PFSK-1 (cell line): ENCODE results near the gene NOC2L.

Source experiments
- FOXP2 ChIP-seq: optimal IDR thresholded peaks from 2 replicates; pipeline ENCODE3; 2011; ENCODE audit warnings: borderline replicate concordance, control low read depth, inconsistent platforms; ENCODE audit not compliant: insufficient read depth; ENCODE audit errors: extremely low read length, extremely low read depth
- POLR2AphosphoS5 ChIP-seq: IDR thresholded peaks from 2 replicates; pipeline ENCODE4 v1.6.1; 2012; ENCODE audit warnings: low read depth, mild to moderate bottlenecking, control low read depth, low read length, moderate library complexity
- REST ChIP-seq, 2 experiments: IDR thresholded peaks; 2 replicates each; pipeline versions ENCODE4 v1.6.1 to v1.8.0; 2011 to 2012; ENCODE audit warnings: low read depth in 2 of 2, low read length in 2 of 2, control low read depth in 1 of 2, inconsistent platforms in 1 of 2, mild to moderate bottlenecking in 1 of 2, moderate library complexity in 1 of 2; ENCODE audit not compliant: insufficient read depth in 1 of 2
- SIN3A ChIP-seq: IDR thresholded peaks from 2 replicates; pipeline ENCODE4 v1.6.1; 2012; ENCODE audit warnings: mild to moderate bottlenecking, low read length, moderate library complexity, borderline replicate concordance; ENCODE audit not compliant: insufficient read depth
- TAF1 ChIP-seq: IDR thresholded peaks from 2 replicates; pipeline ENCODE4 v1.6.1; 2012; ENCODE audit warnings: low read length, control low read depth, borderline replicate concordance; ENCODE audit not compliant: insufficient read depth

Gene NOC2L

GRCh38 chr1:915295-916172, 43.5 kb downstream of the NOC2L start:
- no peak for TF ChIP-seq SIN3A
- TF ChIP-seq TAF1: no peak
- TF ChIP-seq REST (IDR thresholded peaks at IDR 0.05; ENCODE audit: insufficient read depth in 1 of 2, low read depth in 2 of 2, low read length in 2 of 2): no peak
- TF ChIP-seq FOXP2: no peak
- no peak for TF ChIP-seq POLR2AphosphoS5

DNA sequence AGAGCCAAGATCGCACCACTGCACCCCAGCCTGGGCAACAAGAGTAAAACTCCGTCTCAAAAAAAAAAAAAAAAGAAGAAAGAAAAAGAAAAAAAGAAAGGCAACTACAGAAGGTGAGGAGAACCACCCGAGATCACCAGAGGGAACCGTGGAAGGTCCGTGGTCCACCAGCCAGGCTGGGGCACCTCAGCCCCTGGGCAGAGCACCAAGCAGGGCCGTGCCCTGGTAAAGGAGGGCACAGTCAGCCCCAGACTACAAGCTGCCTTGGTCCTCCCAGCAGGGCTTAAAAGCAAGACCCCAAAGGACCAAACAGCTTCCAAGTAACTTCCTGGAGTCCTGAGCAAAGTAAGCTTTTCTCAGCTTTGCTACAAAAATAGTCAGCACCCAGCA, 44.2 kb downstream of the NOC2L start:
- TF ChIP-seq POLR2AphosphoS5 (no peak), FOXP2 (no peak), REST (IDR thresholded peaks at IDR 0.05; ENCODE audit: insufficient read depth in 1 of 2, low read depth in 2 of 2, low read length in 2 of 2) (no peak), SIN3A (no peak), TAF1 (no peak)

- TF ChIP-seq TAF1 (no peak), FOXP2 (no peak), REST (IDR thresholded peaks at IDR 0.05; ENCODE audit: insufficient read depth in 1 of 2, low read depth in 2 of 2, low read length in 2 of 2) (no peak), SIN3A (no peak), POLR2AphosphoS5 (no peak)
Observed at GRCh38 chr1:914131-914890, 44.7 kb downstream of the NOC2L start.

DNA sequence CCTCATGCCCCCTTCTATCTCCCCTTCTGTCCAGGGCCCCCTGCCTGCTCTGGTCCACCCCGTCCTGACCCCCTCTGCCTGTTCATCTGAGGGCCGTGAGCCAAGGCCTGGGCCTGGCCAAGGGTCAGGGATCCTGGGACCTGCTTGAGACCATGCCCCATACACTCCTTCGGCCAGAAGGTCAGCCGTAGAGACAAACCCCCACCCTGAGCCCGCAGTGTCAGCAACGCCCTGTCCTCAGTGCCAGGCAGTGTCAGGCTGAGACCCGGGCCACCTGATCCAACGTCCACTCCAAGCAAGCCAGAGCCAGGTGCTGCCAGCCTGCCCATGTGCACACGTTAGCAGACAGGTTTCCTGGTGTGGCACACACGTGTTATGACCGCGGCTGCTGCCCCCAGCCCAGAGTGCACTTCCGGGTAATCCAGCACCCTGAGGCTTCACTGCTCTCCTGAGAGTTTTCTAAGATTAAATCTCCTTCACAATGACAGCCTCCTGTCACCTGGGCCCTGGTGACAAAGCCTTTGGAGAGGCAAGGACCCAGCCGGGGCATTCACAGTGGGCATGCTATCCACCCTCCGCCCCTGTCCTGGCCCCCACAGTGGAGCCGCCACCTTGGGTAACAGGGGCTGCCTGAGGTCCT, 45.4 kb downstream of the NOC2L start:
- no peak for TF ChIP-seq TAF1
- TF ChIP-seq REST (IDR thresholded peaks at IDR 0.05; ENCODE audit: insufficient read depth in 1 of 2, low read depth in 2 of 2, low read length in 2 of 2): no peak
- TF ChIP-seq SIN3A: no peak
- no peak for TF ChIP-seq FOXP2
- no peak for TF ChIP-seq POLR2AphosphoS5
